IMR-90 (cell line): Measurements from ENCODE around the gene CDK14. TPM values are rescaled to one million over a fixed set of nuclear protein-coding genes. Genes with fewer than 3 reads are reported as not detected.

Source experiments
- ATAC-seq: fragments of 200-7000 bp; cut with Tn5 transposase; 2 replicates; pipeline ENCODE4 v1.9.1; 2020; ENCODE audit warnings: low read depth, mild to moderate bottlenecking, moderate library complexity
- BruUV-seq: library from RNA; stranded (reverse); fragments of 400-500 nt; replicated peaks from 2 replicates; lab custom pipeline; 2021; lab: Mats Ljungman, UMichigan
- CTCF ChIA-PET: fragments of 300-600 bp; formaldehyde crosslinking; extraction: SDS; loops from one replicate; lab custom pipeline; 2021; ENCODE audit warnings: antibody characterized with exemption; lab: Yijun Ruan, JAX
- POLR2A ChIA-PET: fragments of 300-600 bp; sonication (Branson Sonifier 250); formaldehyde crosslinking; loops from one replicate; lab custom pipeline; 2022; ENCODE audit warnings: antibody characterized with exemption; ENCODE audit not compliant: unreplicated experiment; lab: Charles Lee
- DNase-seq: peaks from one replicate; pipeline ENCODE4 v3.0.0; 2013
- H2AFZ ChIP-seq: replicated peaks from 2 replicates; pipeline ENCODE3; 2013; ENCODE audit warnings: low read length, mild to moderate bottlenecking; ENCODE audit not compliant: poor library complexity
- H2AK5ac ChIP-seq: 2 replicates; pipeline ENCODE4 v1.6.1; 2013; ENCODE audit warnings: low read depth, low read length, inconsistent platforms
- H2AK9ac ChIP-seq: replicated peaks from 2 replicates; pipeline ENCODE3; 2013; ENCODE audit warnings: mild to moderate bottlenecking, low read depth, low read length, moderate library complexity; ENCODE audit not compliant: poor library complexity
- H2BK120ac ChIP-seq: 2 replicates; pipeline ENCODE4 v1.6.1; 2013; ENCODE audit warnings: low read depth, low read length, inconsistent platforms
- H2BK15ac ChIP-seq: 3 replicates; pipeline ENCODE4 v1.6.1; 2013; ENCODE audit warnings: low read depth, low read length, inconsistent platforms
- H2BK20ac ChIP-seq: 2 replicates; pipeline ENCODE4 v1.6.1; 2013; ENCODE audit warnings: low read depth, mild to moderate bottlenecking, inconsistent platforms, low read length, moderate library complexity
- H2BK5ac ChIP-seq: 2 replicates; pipeline ENCODE4 v1.6.1; 2013; ENCODE audit warnings: mild to moderate bottlenecking, low read depth, low read length, inconsistent platforms; ENCODE audit not compliant: poor library complexity, severe bottlenecking
- H3K14ac ChIP-seq: replicated peaks from 2 replicates; pipeline ENCODE4 v1.6.1; 2013; ENCODE audit warnings: low read depth, low read length, inconsistent platforms
- H3K18ac ChIP-seq: 2 replicates; pipeline ENCODE4 v1.6.1; 2013; ENCODE audit warnings: low read depth, low read length, control low read depth
- H3K23ac ChIP-seq: 2 replicates; pipeline ENCODE4 v1.6.1; 2013; ENCODE audit warnings: low read depth, low read length, inconsistent platforms
- H3K27ac ChIP-seq: 2 replicates; pipeline ENCODE4 v1.5.1; 2013; ENCODE audit warnings: mild to moderate bottlenecking, control low read depth, low read length; ENCODE audit not compliant: insufficient read depth
- H3K27me3 ChIP-seq: 2 replicates; pipeline ENCODE4 v1.6.1; 2013; ENCODE audit warnings: low read length; ENCODE audit not compliant: control insufficient read depth, insufficient read depth
- H3K36me3 ChIP-seq: 2 replicates; pipeline ENCODE4 v1.6.1; 2013; ENCODE audit warnings: low read length, mixed read lengths; ENCODE audit not compliant: control insufficient read depth, insufficient read depth
- H3K4ac ChIP-seq: 2 replicates; pipeline ENCODE4 v1.6.1; 2013; ENCODE audit warnings: low read depth, low read length, inconsistent platforms
- H3K4me1 ChIP-seq: 2 replicates; pipeline ENCODE4 v1.6.1; 2013; ENCODE audit warnings: low read length, mixed read lengths; ENCODE audit not compliant: control insufficient read depth, insufficient read depth
- H3K4me2 ChIP-seq: 2 replicates; pipeline ENCODE4 v1.6.1; 2013; ENCODE audit warnings: low read depth, mild to moderate bottlenecking, control low read depth, low read length, moderate library complexity
- H3K4me3 ChIP-seq: 2 replicates; pipeline ENCODE4 v1.5.1; 2013; ENCODE audit warnings: low read depth, mild to moderate bottlenecking, control low read depth, low read length, moderate library complexity; ENCODE audit not compliant: insufficient read depth
- H3K56ac ChIP-seq: 2 replicates; pipeline ENCODE4 v1.6.1; 2013; ENCODE audit warnings: low read length, inconsistent platforms; ENCODE audit not compliant: insufficient read depth; ENCODE audit errors: extremely low read depth
- H3K79me1 ChIP-seq, 2 experiments: 2 replicates each; pipeline ENCODE4 v1.6.1; 2013; ENCODE audit warnings: low read length in 2 of 2, inconsistent platforms in 1 of 2, low read depth in 1 of 2
- H3K9ac ChIP-seq: 2 replicates; pipeline ENCODE4 v1.6.1; 2013; ENCODE audit warnings: low read depth, low read length, control low read depth
- H3K9me1 ChIP-seq: 2 replicates; pipeline ENCODE4 v1.6.1; 2013; ENCODE audit warnings: low read length, inconsistent platforms; ENCODE audit not compliant: insufficient read depth
- H3K9me3 ChIP-seq: 2 replicates; pipeline ENCODE4 v1.6.1; 2013; ENCODE audit warnings: low read length; ENCODE audit not compliant: control insufficient read depth, insufficient read depth
- H4K20me1 ChIP-seq: 2 replicates; pipeline ENCODE4 v1.6.1; 2013; ENCODE audit warnings: low read length, inconsistent platforms; ENCODE audit not compliant: insufficient read depth
- H4K5ac ChIP-seq: 2 replicates; pipeline ENCODE4 v1.6.1; 2013; ENCODE audit warnings: mild to moderate bottlenecking, low read depth, low read length, control low read depth
- H4K8ac ChIP-seq, 2 experiments: 2 replicates each; pipeline ENCODE4 v1.6.1; 2013; ENCODE audit warnings: low read depth in 2 of 2, low read length in 2 of 2, control low read depth in 1 of 2, inconsistent platforms in 1 of 2
- H4K91ac ChIP-seq: 2 replicates; pipeline ENCODE4 v1.6.1; 2013; ENCODE audit warnings: low read depth, low read length, inconsistent platforms; ENCODE audit not compliant: insufficient read depth
- FOS ChIP-seq: fragments of 150-350 bp; IDR thresholded peaks from 2 replicates; pipeline ENCODE4 v1.6.1; 2016; ENCODE audit warnings: low read depth, low read length
- SMC3 ChIP-seq: fragments of 150-350 bp; IDR thresholded peaks from 2 replicates; pipeline ENCODE4 v1.6.1; 2016; ENCODE audit warnings: low read depth, mild to moderate bottlenecking, antibody characterized with exemption, low read length, moderate library complexity
- USF2 ChIP-seq: fragments of 150-350 bp; IDR thresholded peaks from 2 replicates; pipeline ENCODE4 v1.6.1; 2017; ENCODE audit warnings: mild to moderate bottlenecking, antibody characterized with exemption, low read length, low read depth
- WGBS, 2 experiments: methylation state at CpG; one replicate each; pipeline versions ENCODE4 v1.1.5 to v1.1.7; 2013; ENCODE audit warnings: missing lambda C conversion rate in 2 of 2; ENCODE audit not compliant: insufficient read length in 1 of 2; ENCODE audit errors: extremely low coverage in 2 of 2; 5-methylcytosine and 5-hydroxymethylcytosine counted together
- dilution Hi-C: fragments of 300-500 bp; cut with HindIII; formaldehyde crosslinking; loops from one replicate; pipeline ENCODE4 v1.14.3; 2018; ENCODE audit warnings: low sequenced_read_pairs; ENCODE audit not compliant: unreplicated experiment
- in situ Hi-C: fragments of 300-500 bp; cut with MboI; formaldehyde crosslinking; loops from 3 replicates; pipeline ENCODE4 v1.14.3; 2019; ENCODE audit warnings: low sequenced_read_pairs, inconsistent platforms, mixed read lengths
- intact Hi-C: fragments of 100-400 bp; cut with micrococcal nuclease; formaldehyde crosslinking; loops from 2 replicates; pipeline ENCODE4 v1.10.0; 2022
- polyA plus RNA-seq, 3 experiments: library from polyadenylated mRNA; depleted of rRNA; stranded (reverse); fragments of >200 nt; gene quantifications; 2 replicates each; pipeline ENCODE4 v1.2.3, GENCODE V29; 2012; ENCODE audit warnings: low replicate concordance in 1 of 3
- total RNA-seq: library from RNA; depleted of rRNA; stranded (reverse); fragments of >200 nt; gene quantifications from 2 replicates; pipeline ENCODE4 v1.2.3, GENCODE V29; 2012

Gene CDK14
- total and polyA plus RNA-seq, 2 of the 4 experiments (the other 2 are of a cell fraction), result 10.1 to 29.6 TPM

- ATAC-seq, result no peak
- no TSS peak for BruUV-seq
- H3K9ac ChIP-seq, result no peak overlapping the region
Measured at GRCh38 chr7:91039033-91039432, 442.9 kb downstream of the CDK14 start.

More at GRCh38 chr7:91039033-91039432, 442.9 kb downstream of the CDK14 start:
- no peaks in the 10 kb centered on the region for H3K36me3 ChIP-seq
- no peak overlapping the region for H3K27ac ChIP-seq
- no peak overlapping the region for H2BK15ac ChIP-seq
- DNase-seq, result no peak
- no peak overlapping the region for H3K4me2 ChIP-seq
- dilution Hi-C loops, result no loop called here
- in situ Hi-C loops, result no loop called here
- no peak overlapping the region for H2AFZ ChIP-seq
- intact Hi-C loops, result no loop called here
- H4K20me1 ChIP-seq, result no peaks in the 10 kb centered on the region
- H3K4me3 ChIP-seq, result no peak overlapping the region
- H4K5ac ChIP-seq, result no peak overlapping the region
- no peak overlapping the region for H2BK20ac ChIP-seq
- no peak overlapping the region for H4K8ac ChIP-seq
- no peak for TF ChIP-seq FOS
- no peak for TF ChIP-seq SMC3
- no peak for TF ChIP-seq USF2
- POLR2A ChIA-PET, result no interaction called here
- no peaks in the 10 kb centered on the region for H3K27me3 ChIP-seq
- no peak overlapping the region for H3K23ac ChIP-seq
- H2AK9ac ChIP-seq, result no peak overlapping the region
- no peaks in the 10 kb centered on the region for H3K9me3 ChIP-seq
- no peak overlapping the region for H3K56ac ChIP-seq
- H2AK5ac ChIP-seq, result no peak overlapping the region
- no peak overlapping the region for H4K91ac ChIP-seq
- WGBS, 2 experiments, result 100% methylated on average over 3 of the region's 4 CpGs; no CpG with 5 or more reads in 1 of the 2 experiments
- no peaks in the 10 kb centered on the region for H3K79me1 ChIP-seq
- CTCF ChIA-PET, result no interaction called here
- no peak overlapping the region for H3K14ac ChIP-seq
- no peak overlapping the region for H2BK120ac ChIP-seq
- H3K9me1 ChIP-seq, result 0 out of 2 replicates have a peak, but pooled peaks cover 5% of the 10 kb centered on the region
- no peak overlapping the region for H2BK5ac ChIP-seq
- peaks cover 3% of the 10 kb centered on the region for H3K4me1 ChIP-seq
- no peak overlapping the region for H3K4ac ChIP-seq
- H3K18ac ChIP-seq, result no peak overlapping the region
